Sigmoid colon (tissue), 7 donors: ENCODE measurements around the gene C1orf74. TPM values are rescaled to one million over a fixed set of nuclear protein-coding genes. Genes with fewer than 3 reads are reported as not detected.

ENCODE experiments used
- DNase-seq: peaks from one replicate; pipeline ENCODE4 v3.0.0-alpha.2; 2019
- H3K27ac ChIP-seq, 4 donors: fragments of 200-600 bp; sonication (generic); one replicate each; pipeline ENCODE4 v1.5.1; 2016 to 2019; ENCODE audit warnings: mild to moderate bottlenecking in 1 of 4
- H3K27me3 ChIP-seq, 3 donors: fragments of 200-600 bp; sonication (generic); one replicate each; pipeline ENCODE4 v1.5.1; 2019; ENCODE audit warnings: mild to moderate bottlenecking in 1 of 3
- H3K36me3 ChIP-seq, 4 donors: fragments of 200-600 bp; sonication (generic); one replicate each; pipeline ENCODE4 v1.5.1; 2016 to 2019
- H3K4me1 ChIP-seq, 4 donors: fragments of 200-600 bp; sonication (generic); one replicate each; pipeline ENCODE4 v1.5.1; 2017 to 2019
- H3K4me3 ChIP-seq, 4 donors: fragments of 200-600 bp; sonication (generic); one replicate each; pipeline ENCODE4 v1.5.1; 2017 to 2019; ENCODE audit warnings: mild to moderate bottlenecking in 2 of 4, moderate library complexity in 1 of 4
- H3K9me3 ChIP-seq, 4 donors: fragments of 200-600 bp in 3 of 4; sonication (generic) in 3 of 4; one replicate each; pipeline versions ENCODE4 v1.5.1 to v1.6.1; 2013 to 2019
- CTCF ChIP-seq, 4 experiments: fragments of 450-650 bp in 3 of 4; fragments of 200-600 bp in 1 of 4; IDR thresholded peaks; one replicate each; pipeline ENCODE4 v1.5.1; 2016 to 2019; ENCODE audit warnings: antibody characterized with exemption in 4 of 4, mild to moderate bottlenecking in 3 of 4, moderate library complexity in 2 of 4
- EP300 ChIP-seq, 4 donors: sonication (generic); formaldehyde crosslinking; IDR thresholded peaks; one replicate each; pipeline ENCODE4 v1.6.1; 2017; ENCODE audit warnings: antibody characterized with exemption in 4 of 4
- POLR2A ChIP-seq, 2 donors: fragments of 450-650 bp; IDR thresholded peaks; one replicate each; pipeline ENCODE4 v1.6.1; 2016; ENCODE audit warnings: antibody characterized with exemption in 2 of 2, mild to moderate bottlenecking in 2 of 2, moderate library complexity in 2 of 2
- POLR2AphosphoS5 ChIP-seq, 4 donors: sonication (generic); formaldehyde crosslinking; IDR thresholded peaks; one replicate each; pipeline ENCODE4 v1.6.1; 2017; ENCODE audit warnings: antibody characterized with exemption in 4 of 4
- WGBS, 2 donors: extraction: QIAGEN DNeasy Blood & Tissue Kit; methylation state at CpG; one replicate each; pipeline ENCODE4 v1.1.7; 2013; 5-methylcytosine and 5-hydroxymethylcytosine counted together
- intact Hi-C: fragments of 100-400 bp; cut with DNase I; formaldehyde crosslinking; loops from one replicate; pipeline ENCODE4 v1.15.1; 2023
- polyA plus RNA-seq, 3 donors: library from polyadenylated mRNA; stranded (reverse); fragments of 200-250 nt; gene quantifications; one replicate each; pipeline ENCODE4 v1.2.3, GENCODE V29; 2013
- total RNA-seq, 4 donors: library from RNA; depleted of rRNA; stranded (reverse); fragments of >200 nt; gene quantifications; one replicate each; pipeline ENCODE4 v1.1.0, GENCODE V29; 2016
- donor health status: healthy with polysubstance abuse.
- donor health status: Bipolar disorder and iron deficiency.
- donor health status: healthy.

The C1orf74 gene
- total and polyA plus RNA-seq, 7 donors: 0.28 to 1.8 (median 1.2) TPM

- no peak for TF ChIP-seq CTCF (IDR thresholded peaks at IDR 0.05)
- no peak for TF ChIP-seq EP300 (IDR thresholded peaks at IDR 0.05)
- TF ChIP-seq POLR2AphosphoS5 (IDR thresholded peaks at IDR 0.05): no peak
- TF ChIP-seq POLR2A (IDR thresholded peaks at IDR 0.05): no peak
- no peaks in the 10 kb centered on the region for H3K27me3 ChIP-seq
- H3K4me3 ChIP-seq: no peak overlapping the region
- WGBS, 2 donors: 60 to 68% methylated on average over 2 of the region's 2 CpGs
- no peak overlapping the region for H3K27ac ChIP-seq
- intact Hi-C loops: no loop called here
- H3K4me1 ChIP-seq: peaks cover 0 to 6% (median 3%) of the 10 kb centered on the region in 4 donors
- no peaks in the 10 kb centered on the region for H3K36me3 ChIP-seq
- no peaks in the 10 kb centered on the region for H3K9me3 ChIP-seq
- DNase-seq: no peak
These were observed 8.7 kb downstream of the C1orf74 start for GRCh38 chr1:209775678-209776077.

GRCh38 chr1:209774592-209774991 lies 9.8 kb downstream of the C1orf74 start:
- TF ChIP-seq EP300 (IDR thresholded peaks at IDR 0.05) (no peak), CTCF (IDR thresholded peaks at IDR 0.05) (no peak), POLR2A (IDR thresholded peaks at IDR 0.05) (no peak), POLR2AphosphoS5 (IDR thresholded peaks at IDR 0.05) (no peak)
- intact Hi-C loops: no loop called here
- Histone ChIP-seq H3K36me3 (no peaks in the 10 kb centered on the region), H3K9me3 (no peaks in the 10 kb centered on the region), H3K4me1 (peaks cover 0 to 16% (median 14%) of the 10 kb centered on the region in 4 donors), H3K27ac (no peak overlapping the region), H3K4me3 (no peak overlapping the region), H3K27me3 (no peaks in the 10 kb centered on the region)
- 81 to 85% methylated on average over 1 of the region's 1 CpG for WGBS, 2 donors
- no peak for DNase-seq

- Histone ChIP-seq H3K4me3 (no peak overlapping the region), H3K9me3 (no peaks in the 10 kb centered on the region), H3K36me3 (no peaks in the 10 kb centered on the region), H3K4me1 (peaks cover 0 to 37% (median 30%) of the 10 kb centered on the region in 4 donors), H3K27ac (no peak overlapping the region), H3K27me3 (no peaks in the 10 kb centered on the region)
- intact Hi-C loops: no loop called here
- TF ChIP-seq POLR2A (IDR thresholded peaks at IDR 0.05) (no peak), EP300 (IDR thresholded peaks at IDR 0.05) (no peak), POLR2AphosphoS5 (IDR thresholded peaks at IDR 0.05) (no peak), CTCF (IDR thresholded peaks at IDR 0.05) (no peak)
- DNase-seq: no peak
- 52 to 67% methylated on average over 6 of the region's 6 CpGs for WGBS, 2 donors
These were observed 12.2 kb downstream of the C1orf74 start for GRCh38 chr1:209772126-209772525.

GRCh38 chr1:209770636-209771415 lies 13.5 kb downstream of the C1orf74 start:
- Histone ChIP-seq H3K27ac (no peak overlapping the region), H3K9me3 (no peaks in the 10 kb centered on the region), H3K27me3 (no peaks in the 10 kb centered on the region), H3K4me1 (peaks cover 0 to 37% (median 30%) of the 10 kb centered on the region in 4 donors), H3K36me3 (no peaks in the 10 kb centered on the region), H3K4me3 (no peak overlapping the region)
- no peak for DNase-seq
- 96 to 98% methylated on average over 17 of the region's 17 CpGs for WGBS, 2 donors
- intact Hi-C loops: no loop called here
- TF ChIP-seq POLR2A (IDR thresholded peaks at IDR 0.05) (no peak), POLR2AphosphoS5 (IDR thresholded peaks at IDR 0.05) (no peak)

GRCh38 chr1:209769971-209770370 lies 14.4 kb downstream of the C1orf74 start:
- WGBS, 2 donors: 49 to 75% methylated on average over 7 of the region's 7 CpGs
- no peak for DNase-seq
- intact Hi-C loops: loop anchor here (2.0 to 10.0 kb wide), 2 partner anchors 15 to 55 kb away; partner anchors contain the start of genes C1orf74 and UTP25
- Histone ChIP-seq H3K4me3 (peak overlapping the region in 1 of 4 donors; percentile 13), H3K9me3 (no peaks in the 10 kb centered on the region), H3K36me3 (no peaks in the 10 kb centered on the region), H3K27ac (peak overlapping the region; percentile 64 to 81 (median 80)), H3K4me1 (peaks cover 0 to 37% (median 30%) of the 10 kb centered on the region in 4 donors), H3K27me3 (no peaks in the 10 kb centered on the region)
- TF ChIP-seq EP300 (IDR thresholded peaks at IDR 0.05): no peak
- no peak for TF ChIP-seq CTCF (IDR thresholded peaks at IDR 0.05)
- no peak for TF ChIP-seq POLR2AphosphoS5 (IDR thresholded peaks at IDR 0.05)
- TF ChIP-seq POLR2A (IDR thresholded peaks at IDR 0.05): no peak
